Astrocyte of the spinal cord (primary cell): ENCODE measurements around the gene EBLN2.

Experiments used
- DNase-seq: peaks from one replicate; pipeline ENCODE4 v3.0.0; 2011; ENCODE audit warnings: low read depth, low spot score
- H3K4me3 ChIP-seq: 2 replicates; pipeline ENCODE4 v1.5.1; 2011; ENCODE audit warnings: low read depth, mild to moderate bottlenecking, low read length, moderate library complexity
- CTCF ChIP-seq: IDR thresholded peaks from 2 replicates; pipeline ENCODE4 v1.5.1; 2012; ENCODE audit warnings: low read depth, mild to moderate bottlenecking, low read length, inconsistent platforms
- in situ Hi-C: cut with HindIII; loops from 2 replicates; pipeline ENCODE4 v1.10.0; 2017; ENCODE audit warnings: low sequenced_read_pairs

The EBLN2 gene

GRCh38 chr3:73026760-73027113 lies 34.7 kb upstream of the EBLN2 start:
- in situ Hi-C loops: no loop called here
- DNase-seq: no peak
- no peak for TF ChIP-seq CTCF
- H3K4me3 ChIP-seq: no peak overlapping the region

GRCh38 chr3:73028803-73029202 lies 32.7 kb upstream of the EBLN2 start:
- TF ChIP-seq CTCF: no peak
- in situ Hi-C loops: no loop called here
- no peak overlapping the region for H3K4me3 ChIP-seq
- DNase-seq: no peak

GRCh38 chr3:73029321-73029796 lies 32.1 kb upstream of the EBLN2 start:
- TF ChIP-seq CTCF: no peak
- in situ Hi-C loops: no loop called here
- DNase-seq: peak; percentile 73
- no peak overlapping the region for H3K4me3 ChIP-seq

- no peak for DNase-seq
- in situ Hi-C loops: no loop called here
- no peak overlapping the region for H3K4me3 ChIP-seq
- TF ChIP-seq CTCF: no peak
These were observed 31.3 kb upstream of the EBLN2 start for GRCh38 chr3:73030073-73030597.

- no peak overlapping the region for H3K4me3 ChIP-seq
- TF ChIP-seq CTCF: no peak
- no peak for DNase-seq
- in situ Hi-C loops: no loop called here
These were observed 29.8 kb upstream of the EBLN2 start for GRCh38 chr3:73031573-73032103.

- TF ChIP-seq CTCF: no peak
- DNase-seq: peak; percentile 54
- in situ Hi-C loops: no loop called here
- H3K4me3 ChIP-seq: no peak overlapping the region
These were observed 24.5 kb upstream of the EBLN2 start for GRCh38 chr3:73036694-73037591.
